Esophagus squamous epithelium (tissue), 5 donors: ENCODE data around the gene CENPVL3. TPM values are rescaled to one million over a fixed set of nuclear protein-coding genes. Genes with fewer than 3 reads are reported as not detected.

ENCODE experiments used
- DNase-seq: peaks from one replicate; lab custom pipeline; 2025; lab: John Stamatoyannopoulos, UW
- H3K27ac ChIP-seq, 4 donors: fragments of 200-600 bp; sonication (generic); one replicate each; pipeline ENCODE4 v1.5.1; 2016 to 2019; ENCODE audit warnings: mild to moderate bottlenecking in 1 of 4
- H3K27me3 ChIP-seq, 4 donors: fragments of 200-600 bp; sonication (generic); 1 replicate in 3 of 4; 2 replicates in 1 of 4; pipeline versions ENCODE4 v1.5.1 to v1.6.0; 2017 to 2021; ENCODE audit warnings: antibody characterized with exemption in 1 of 4
- H3K36me3 ChIP-seq, 3 donors: fragments of 200-600 bp; sonication (generic); one replicate each; pipeline ENCODE4 v1.5.1; 2016 to 2019
- H3K4me1 ChIP-seq, 3 donors: fragments of 200-600 bp; sonication (generic); one replicate each; pipeline ENCODE4 v1.5.1; 2017 to 2019
- H3K4me3 ChIP-seq, 4 donors: fragments of 200-600 bp; sonication (generic); 1 replicate in 3 of 4; 2 replicates in 1 of 4; pipeline ENCODE4 v1.5.1; 2016 to 2019; ENCODE audit warnings: mild to moderate bottlenecking in 2 of 4, moderate library complexity in 1 of 4
- H3K9me3 ChIP-seq, 3 donors: fragments of 200-600 bp; sonication (generic); one replicate each; pipeline ENCODE4 v1.5.1; 2016 to 2019
- POLR2A ChIP-seq, 4 donors: fragments of 450-650 bp; IDR thresholded peaks; one replicate each; pipeline ENCODE4 v1.6.1; 2017; ENCODE audit warnings: antibody characterized with exemption in 4 of 4, mild to moderate bottlenecking in 4 of 4, moderate library complexity in 3 of 4
- WGBS, 2 donors: methylation state at CpG; one replicate each; pipeline ENCODE4 v1.1.5; 2018; 5-methylcytosine and 5-hydroxymethylcytosine counted together
- intact Hi-C: fragments of 100-400 bp; cut with DNase I; formaldehyde crosslinking; loops from one replicate; pipeline ENCODE4 v1.15.0; 2022
- total RNA-seq, 4 donors: library from RNA; depleted of rRNA; stranded (reverse); fragments of >200 nt; gene quantifications; one replicate each; pipeline ENCODE4 v1.1.0, GENCODE V29; 2016
- TF ChIP-seq, protein P1 (sequence below), 6 experiments: fragments of 450-650 bp in 4 of 6; fragments of 200-600 bp in 2 of 6; sonication (generic) in 2 of 6; IDR thresholded peaks; one replicate each; pipeline ENCODE4 v1.5.1; 2016 to 2019; ENCODE audit warnings: antibody characterized with exemption in 6 of 6, mild to moderate bottlenecking in 4 of 6, moderate library complexity in 4 of 6
- donor health status: DM: yes; HTN: yes; CAD: no.

Gene CENPVL3
- total RNA-seq, 4 donors from 2014 or later, result not detected

GRCh38 chrX:51614353-51615012 is 4.2 kb downstream of the CENPVL3 start:
- WGBS, 2 donors, result 8% methylated on average over 7 of the region's 7 CpGs
- H3K27ac ChIP-seq, result no peak overlapping the region
- no peaks in the 10 kb centered on the region for H3K36me3 ChIP-seq
- no peaks in the 10 kb centered on the region for H3K9me3 ChIP-seq
- DNase-seq, result no peak
- TF ChIP-seq POLR2A (IDR thresholded peaks at IDR 0.05), result no peak
- TF ChIP-seq, protein P1, sequence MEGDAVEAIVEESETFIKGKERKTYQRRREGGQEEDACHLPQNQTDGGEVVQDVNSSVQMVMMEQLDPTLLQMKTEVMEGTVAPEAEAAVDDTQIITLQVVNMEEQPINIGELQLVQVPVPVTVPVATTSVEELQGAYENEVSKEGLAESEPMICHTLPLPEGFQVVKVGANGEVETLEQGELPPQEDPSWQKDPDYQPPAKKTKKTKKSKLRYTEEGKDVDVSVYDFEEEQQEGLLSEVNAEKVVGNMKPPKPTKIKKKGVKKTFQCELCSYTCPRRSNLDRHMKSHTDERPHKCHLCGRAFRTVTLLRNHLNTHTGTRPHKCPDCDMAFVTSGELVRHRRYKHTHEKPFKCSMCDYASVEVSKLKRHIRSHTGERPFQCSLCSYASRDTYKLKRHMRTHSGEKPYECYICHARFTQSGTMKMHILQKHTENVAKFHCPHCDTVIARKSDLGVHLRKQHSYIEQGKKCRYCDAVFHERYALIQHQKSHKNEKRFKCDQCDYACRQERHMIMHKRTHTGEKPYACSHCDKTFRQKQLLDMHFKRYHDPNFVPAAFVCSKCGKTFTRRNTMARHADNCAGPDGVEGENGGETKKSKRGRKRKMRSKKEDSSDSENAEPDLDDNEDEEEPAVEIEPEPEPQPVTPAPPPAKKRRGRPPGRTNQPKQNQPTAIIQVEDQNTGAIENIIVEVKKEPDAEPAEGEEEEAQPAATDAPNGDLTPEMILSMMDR (IDR thresholded peaks at IDR 0.05), result peak in 4 of 6 experiments; percentile 20 to 43 (median 33)
- peaks cover 0 to 38% (median 0%) of the 10 kb centered on the region in 4 donors for H3K27me3 ChIP-seq
- H3K4me3 ChIP-seq, result no peak overlapping the region
- intact Hi-C loops, result no loop called here
- H3K4me1 ChIP-seq, result peaks cover 0 to 5% (median 0%) of the 10 kb centered on the region in 3 donors

DNA sequence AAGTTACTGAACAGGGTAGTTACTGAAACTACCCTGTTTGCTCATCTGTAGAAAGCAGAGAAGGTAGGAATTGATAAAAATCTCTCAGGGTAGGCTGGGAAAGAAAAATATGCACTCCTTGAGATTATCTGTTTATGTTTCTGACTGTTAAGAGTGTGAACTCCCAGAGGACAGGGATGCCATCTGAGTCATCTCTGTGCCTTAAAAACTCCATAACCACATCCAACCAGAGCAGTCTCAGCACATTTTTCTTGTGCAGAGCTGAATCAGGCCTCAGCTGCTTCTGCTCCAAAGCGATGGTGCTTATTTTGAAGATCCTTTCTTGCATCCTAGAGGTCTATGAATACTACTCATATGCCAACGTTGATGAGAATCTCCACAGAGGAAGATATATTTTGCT is 9.9 kb downstream of the CENPVL3 start:
- H3K4me1 ChIP-seq, result no peaks in the 10 kb centered on the region
- no peak for DNase-seq
- H3K27ac ChIP-seq, result no peak overlapping the region
- H3K27me3 ChIP-seq, result peaks cover 0 to 6% (median 2%) of the 10 kb centered on the region in 4 donors
- no peak for TF ChIP-seq POLR2A (IDR thresholded peaks at IDR 0.05)
- no peaks in the 10 kb centered on the region for H3K36me3 ChIP-seq
- WGBS, 2 donors, result 38 to 68% methylated on average over 2 of the region's 2 CpGs
- H3K9me3 ChIP-seq, result no peaks in the 10 kb centered on the region
- no peak overlapping the region for H3K4me3 ChIP-seq
- intact Hi-C loops, result no loop called here

DNA sequence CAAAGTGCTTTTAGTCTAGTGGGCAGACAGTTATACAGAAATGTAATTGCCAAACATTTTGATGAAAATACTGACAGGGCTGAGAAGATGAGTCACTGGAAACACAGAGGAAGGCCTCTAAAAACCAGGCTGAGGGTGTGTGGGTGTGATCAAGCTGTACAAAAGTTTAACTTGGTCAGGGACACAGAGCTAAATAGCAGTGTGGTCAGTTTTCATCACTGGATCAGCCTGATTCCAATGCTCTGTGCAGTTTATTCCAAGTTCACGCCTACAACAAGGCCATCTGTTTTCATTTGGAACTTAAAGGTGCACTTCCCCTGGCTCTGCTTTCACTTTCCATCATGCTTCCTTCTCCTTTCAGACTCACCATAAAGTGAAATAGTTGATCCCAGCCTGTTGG is 10.6 kb downstream of the CENPVL3 start:
- TF ChIP-seq, protein P1 (IDR thresholded peaks at IDR 0.05), result no peak
- TF ChIP-seq POLR2A (IDR thresholded peaks at IDR 0.05), result no peak
- H3K4me3 ChIP-seq, result no peak overlapping the region
- H3K36me3 ChIP-seq, result no peaks in the 10 kb centered on the region
- DNase-seq, result no peak
- intact Hi-C loops, result no loop called here
- no peaks in the 10 kb centered on the region for H3K4me1 ChIP-seq
- no peaks in the 10 kb centered on the region for H3K9me3 ChIP-seq
- WGBS, 2 donors, result 25 to 33% methylated on average over 1 of the region's 1 CpG
- H3K27me3 ChIP-seq, result peaks cover 0 to 6% (median 2%) of the 10 kb centered on the region in 4 donors
- no peak overlapping the region for H3K27ac ChIP-seq

DNA sequence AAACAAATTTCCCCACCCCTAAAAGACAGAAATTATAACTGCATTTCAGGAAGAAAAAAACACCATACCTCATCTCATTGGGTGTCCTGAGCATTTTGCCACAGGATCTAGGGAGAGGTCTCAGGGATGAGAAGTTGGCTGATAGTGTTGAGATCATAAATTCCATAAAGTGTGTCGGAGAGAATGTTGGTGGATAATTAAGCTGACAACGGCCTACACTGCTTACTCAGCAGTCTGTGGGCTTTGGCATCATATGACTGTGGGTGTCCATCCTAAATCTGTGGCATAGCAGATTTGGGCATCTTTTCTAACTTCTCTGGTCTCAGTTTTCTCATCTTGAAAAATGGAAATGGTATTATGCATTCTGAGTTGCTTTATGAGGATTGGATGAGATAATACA is 12.3 kb downstream of the CENPVL3 start:
- Histone ChIP-seq H3K4me1 (no peaks in the 10 kb centered on the region), H3K36me3 (no peaks in the 10 kb centered on the region), H3K27ac (no peak overlapping the region), H3K27me3 (peaks cover 0 to 6% (median 0%) of the 10 kb centered on the region in 4 donors), H3K4me3 (no peak overlapping the region), H3K9me3 (no peaks in the 10 kb centered on the region)
- intact Hi-C loops, result no loop called here
- 50 to 85% methylated on average over 1 to 2 of the region's 2 CpGs for WGBS, 2 donors
- TF ChIP-seq, protein P1 (IDR thresholded peaks at IDR 0.05), result no peak
- TF ChIP-seq POLR2A (IDR thresholded peaks at IDR 0.05), result no peak
- no peak for DNase-seq

GRCh38 chrX:51598899-51599298 is 19.8 kb downstream of the CENPVL3 start:
- H3K27me3 ChIP-seq, result no peaks in the 10 kb centered on the region
- 63 to 73% methylated on average over 5 of the region's 7 CpGs for WGBS, 2 donors

More at GRCh38 chrX:51598899-51599298, 19.8 kb downstream of the CENPVL3 start:
- intact Hi-C loops, result no loop called here
- Histone ChIP-seq H3K4me1 (no peaks in the 10 kb centered on the region), H3K27ac (no peak overlapping the region), H3K36me3 (no peaks in the 10 kb centered on the region), H3K4me3 (no peak overlapping the region), H3K9me3 (no peaks in the 10 kb centered on the region)
- no peak for TF ChIP-seq POLR2A (IDR thresholded peaks at IDR 0.05)
- TF ChIP-seq, protein P1 (IDR thresholded peaks at IDR 0.05), result no peak
- no peak for DNase-seq
